T1000 (cell line): ENCODE results near the gene FHIT.
"Not testable (repeated sequence)": the region's sequence is repeated elsewhere in the genome, so short reads cannot be mapped to it uniquely, and the experiment has no call there.

Experiments used
- DNase-seq: peaks from one replicate; lab custom pipeline; 2025; ENCODE audit warnings: mixed read lengths; lab: John Stamatoyannopoulos, UW

FHIT gene

DNA sequence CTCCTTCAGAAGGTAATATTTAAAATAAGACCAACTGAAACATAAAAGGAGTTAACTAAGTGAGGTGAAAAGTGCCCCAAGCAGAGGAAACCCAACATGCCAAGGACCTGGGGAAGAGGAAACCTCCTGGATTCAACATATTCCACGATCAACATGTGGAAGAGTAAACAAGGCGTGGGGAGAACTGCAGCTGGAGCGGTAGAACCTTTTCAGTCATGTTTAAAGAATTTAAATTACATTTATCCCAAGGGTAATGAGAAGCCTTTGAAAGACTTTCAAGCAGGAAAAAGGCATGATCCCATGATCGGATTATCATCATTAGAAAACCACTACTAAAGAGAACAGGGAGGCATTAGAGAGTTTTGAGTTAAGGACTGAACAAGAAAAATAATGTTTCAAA lies 330.7 kb downstream of the FHIT start:
- DNase-seq, result no peak

DNA sequence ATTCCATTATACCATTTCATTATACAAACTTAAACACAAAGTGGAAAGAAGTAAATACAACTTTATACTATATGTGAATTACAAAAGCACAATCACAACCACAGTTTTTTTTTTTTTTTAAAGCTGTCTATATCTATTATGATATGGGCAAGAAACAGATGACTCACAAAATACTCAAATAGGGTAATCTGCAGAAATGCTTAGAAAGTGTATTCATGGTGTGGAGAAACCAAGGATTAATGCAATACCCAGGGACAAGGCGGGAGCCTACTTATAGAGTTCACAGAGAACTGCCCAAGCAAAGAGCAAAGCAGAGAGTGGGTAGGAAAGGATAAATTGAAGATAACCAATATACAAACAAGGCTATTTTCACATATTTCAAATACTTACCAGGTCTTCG lies 332.0 kb downstream of the FHIT start:
- no peak for DNase-seq

DNA sequence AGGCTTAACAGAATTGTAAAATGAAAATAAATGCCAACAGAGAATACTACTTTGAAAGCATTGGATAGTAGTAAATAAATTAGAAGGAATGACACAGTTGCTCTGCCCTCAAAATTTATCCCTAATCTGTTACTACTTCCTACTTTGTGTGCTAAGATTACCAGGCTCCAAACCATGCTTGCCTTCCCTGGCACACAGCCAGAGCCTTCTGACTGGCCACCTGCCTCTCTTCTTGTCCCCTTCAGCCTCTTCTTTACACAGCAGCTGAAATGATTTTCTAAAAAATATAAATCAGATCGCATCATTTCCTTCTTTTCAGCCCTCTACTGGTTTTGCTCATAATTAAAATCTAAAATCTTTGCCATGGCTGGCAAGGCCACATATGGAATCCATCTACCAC lies 334.1 kb downstream of the FHIT start:
- DNase-seq, result no peak

DNA sequence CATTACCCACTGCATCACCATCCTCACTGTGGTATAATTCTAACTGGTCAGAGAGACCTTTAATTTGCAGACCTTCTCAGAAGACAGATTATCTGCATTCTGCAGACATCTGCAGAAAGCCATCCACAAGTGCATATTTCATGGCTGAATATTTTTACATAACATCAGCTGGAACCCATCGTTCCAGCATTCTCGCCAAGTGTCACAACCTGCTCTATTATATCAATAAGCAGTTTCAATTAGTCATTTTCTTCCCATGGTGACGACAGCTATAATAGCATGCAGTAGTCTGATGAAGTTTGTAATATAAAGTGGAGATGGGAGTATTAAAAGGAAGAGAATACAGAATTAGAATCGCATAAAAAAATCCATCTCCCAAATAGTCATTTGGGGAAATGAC lies 334.7 kb downstream of the FHIT start:
- DNase-seq, result no peak

DNA sequence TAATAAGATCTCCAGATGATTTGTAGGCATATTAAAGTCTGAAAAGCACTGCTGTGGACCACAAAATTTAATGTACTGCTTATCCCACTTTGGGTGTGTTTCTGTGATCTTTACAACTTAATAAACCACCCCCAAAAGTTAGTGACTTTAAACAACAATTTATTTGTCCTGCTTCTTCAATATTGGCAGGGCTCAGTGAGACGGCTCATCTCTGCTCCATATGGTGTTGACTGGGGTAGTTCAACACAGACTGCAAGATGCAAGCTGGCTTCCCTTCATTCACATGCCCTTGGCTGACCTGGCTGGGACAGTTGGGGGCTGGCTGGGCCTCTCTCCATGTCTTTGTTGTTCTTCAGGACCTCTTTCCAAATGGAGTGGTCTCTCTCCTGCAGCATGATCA lies 337.8 kb downstream of the FHIT start:
- DNase-seq, result no peak

DNA sequence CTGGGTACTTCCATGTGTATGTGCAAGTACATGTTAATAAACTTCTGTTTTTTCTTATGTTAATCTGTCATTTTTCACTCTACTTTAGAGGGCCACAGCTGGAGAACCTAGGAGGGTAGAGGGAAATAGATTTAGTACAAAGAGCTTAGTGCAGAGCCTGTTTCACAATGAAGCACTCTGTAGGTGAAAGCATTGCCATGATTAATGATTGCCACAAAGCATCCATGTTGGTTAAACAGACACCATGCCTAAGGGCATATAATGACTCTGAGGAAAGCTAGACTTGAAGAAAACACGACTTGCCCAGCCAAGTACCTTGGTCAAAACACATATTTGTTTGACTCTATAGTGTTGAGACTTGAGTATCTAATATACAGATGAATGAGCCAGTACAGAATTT lies 338.4 kb downstream of the FHIT start:
- no peak for DNase-seq

DNA sequence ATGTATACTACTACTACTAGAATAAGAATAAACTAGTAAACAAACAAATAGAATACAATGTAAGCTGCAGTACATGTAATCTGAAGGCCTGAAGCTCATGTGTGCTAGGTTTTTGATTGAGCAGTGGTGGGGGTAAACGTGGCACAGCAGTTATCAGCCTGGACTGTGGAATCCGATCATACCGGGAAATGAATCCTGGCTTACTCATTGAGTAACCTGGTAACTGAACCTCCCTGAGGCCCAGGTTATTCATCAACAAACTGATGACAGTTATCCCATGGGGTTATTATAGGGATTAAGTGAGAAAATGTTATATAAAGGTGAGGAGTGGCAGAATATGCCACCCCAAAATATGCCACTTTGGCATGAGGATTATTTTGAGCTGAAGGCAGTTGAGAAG lies 339.1 kb downstream of the FHIT start:
- DNase-seq, result no peak

DNA sequence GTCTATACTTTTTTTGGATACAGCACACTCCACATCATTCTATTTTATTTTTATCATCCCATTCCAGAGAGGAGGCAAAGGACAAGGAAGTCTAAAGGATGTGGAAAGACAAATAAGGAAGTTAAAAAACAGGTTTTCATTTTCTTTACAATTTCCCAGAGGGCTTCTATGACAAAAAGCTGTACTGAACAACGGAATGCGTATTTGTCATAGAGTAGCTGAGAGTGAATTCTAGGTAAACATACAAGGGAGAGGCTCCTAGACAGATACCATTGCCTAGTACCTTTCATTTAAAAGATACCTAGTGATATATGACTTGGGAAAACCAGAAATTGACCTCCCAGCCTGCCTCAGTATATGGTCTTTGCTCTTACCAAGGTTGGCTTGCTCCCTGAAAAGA lies 341.7 kb downstream of the FHIT start:
- DNase-seq, result no peak

DNA sequence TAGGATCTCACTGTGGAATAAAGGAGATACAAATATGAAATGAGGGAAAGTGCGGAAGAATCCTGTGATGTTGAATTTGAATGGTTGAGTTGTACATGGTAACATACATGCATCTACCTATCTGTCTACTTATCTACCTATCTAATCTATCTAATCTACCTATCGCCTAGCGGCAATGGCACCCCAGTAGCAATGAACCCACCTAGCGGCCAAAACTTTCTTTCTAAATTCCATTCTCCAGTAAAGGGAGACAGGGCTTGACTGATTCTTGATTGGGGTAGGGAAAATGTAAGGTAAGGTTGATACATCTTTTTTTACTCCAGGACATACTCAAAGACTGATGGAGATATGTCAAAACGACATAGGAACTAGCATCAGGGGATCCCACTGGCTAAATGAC lies 345.0 kb downstream of the FHIT start:
- DNase-seq, result no peak

DNA sequence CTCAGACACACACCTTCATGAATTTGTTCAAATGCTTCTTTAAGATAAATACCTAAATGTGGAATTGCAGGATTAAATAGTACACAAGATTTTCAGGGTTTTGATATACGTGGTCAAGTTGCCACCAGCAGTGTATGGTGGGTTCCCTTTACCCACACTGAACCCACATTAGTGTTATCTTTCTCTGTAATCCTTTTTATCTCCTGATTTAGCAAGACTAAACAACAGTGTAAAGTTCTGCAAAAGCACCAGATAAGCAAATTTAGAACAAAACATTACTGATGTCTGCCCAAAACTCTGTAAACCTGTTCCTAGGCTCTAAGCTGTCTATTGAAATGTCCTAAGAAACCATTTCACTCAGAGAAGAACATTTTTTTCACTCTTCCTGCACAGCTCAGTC lies 352.9 kb downstream of the FHIT start:
- no peak for DNase-seq

DNA sequence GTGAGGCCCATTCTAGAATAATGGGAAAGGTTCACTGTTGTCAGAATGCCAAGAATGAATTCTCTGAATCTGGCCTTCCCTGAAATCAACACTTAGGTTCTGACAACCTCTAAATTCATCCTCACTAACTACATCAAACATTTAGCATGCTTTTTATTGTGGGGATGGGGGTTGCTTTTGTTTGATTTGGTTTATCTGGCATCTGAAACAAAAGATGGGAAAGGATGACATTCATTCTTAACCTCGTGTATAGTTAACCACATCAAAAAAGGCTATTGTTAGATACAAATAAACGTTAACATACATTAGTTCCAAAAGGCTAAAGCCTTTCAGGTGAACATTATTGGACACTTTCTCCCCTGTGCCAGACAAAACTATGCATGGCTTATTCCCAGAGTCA lies 357.3 kb downstream of the FHIT start:
- DNase-seq, result no peak

DNA sequence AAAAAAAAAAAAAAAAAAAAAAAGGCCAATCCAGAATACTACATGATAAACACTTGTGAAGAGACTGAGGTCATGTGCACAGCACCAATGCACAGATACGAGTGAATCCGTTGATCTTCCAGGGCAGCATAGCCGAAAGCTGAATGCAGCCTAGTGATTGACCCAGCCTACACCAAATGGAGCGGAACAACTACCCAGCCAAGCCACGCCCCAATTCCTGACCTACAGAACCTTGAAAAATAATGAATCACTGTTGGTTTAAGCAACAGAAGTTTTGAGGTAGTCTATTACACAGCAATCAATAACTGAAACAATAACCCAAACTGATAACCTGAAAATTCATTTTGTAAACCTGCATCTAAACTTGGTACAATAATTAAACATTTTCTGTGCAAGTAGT lies 361.0 kb downstream of the FHIT start:
- DNase-seq, result no peak

DNA sequence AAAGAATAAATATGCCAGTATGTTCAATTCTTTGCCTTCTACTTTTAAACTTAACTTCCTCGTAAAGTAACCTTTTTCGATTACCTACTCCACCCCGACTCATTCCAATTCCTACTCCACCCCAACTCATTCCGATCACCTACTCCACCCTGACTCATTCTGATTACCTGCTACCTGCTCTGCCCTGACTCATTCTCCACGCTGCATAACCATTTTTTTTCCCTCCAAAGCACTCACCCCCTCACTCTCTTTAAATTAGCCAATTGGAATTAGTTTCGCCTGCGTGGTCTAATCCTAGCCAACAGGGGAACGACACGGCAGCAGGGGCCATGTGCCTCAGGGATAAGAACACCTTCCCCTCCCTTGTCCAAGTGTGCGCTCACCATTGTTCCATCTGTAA lies 362.3 kb downstream of the FHIT start:
- not testable (repeated sequence) for DNase-seq

DNA sequence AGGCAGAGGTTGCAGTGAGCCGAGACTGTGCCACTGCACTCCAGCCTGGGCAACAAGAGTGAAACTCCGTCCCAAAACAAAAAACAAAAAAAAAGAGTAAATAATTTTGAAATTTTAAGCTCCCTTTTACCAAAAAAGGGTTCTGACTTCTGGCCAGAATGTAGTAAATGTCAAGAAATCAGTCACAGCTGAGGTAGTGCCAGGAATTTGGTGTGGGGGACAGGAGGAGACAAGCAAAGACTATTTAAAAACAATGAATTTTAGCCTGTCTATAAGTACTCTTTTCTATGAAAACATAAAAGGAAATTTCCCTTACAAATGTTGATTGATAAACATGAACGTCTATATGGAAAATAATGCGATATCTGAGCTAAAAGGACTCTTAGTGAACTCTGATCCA lies 363.7 kb downstream of the FHIT start:
- no peak for DNase-seq

DNA sequence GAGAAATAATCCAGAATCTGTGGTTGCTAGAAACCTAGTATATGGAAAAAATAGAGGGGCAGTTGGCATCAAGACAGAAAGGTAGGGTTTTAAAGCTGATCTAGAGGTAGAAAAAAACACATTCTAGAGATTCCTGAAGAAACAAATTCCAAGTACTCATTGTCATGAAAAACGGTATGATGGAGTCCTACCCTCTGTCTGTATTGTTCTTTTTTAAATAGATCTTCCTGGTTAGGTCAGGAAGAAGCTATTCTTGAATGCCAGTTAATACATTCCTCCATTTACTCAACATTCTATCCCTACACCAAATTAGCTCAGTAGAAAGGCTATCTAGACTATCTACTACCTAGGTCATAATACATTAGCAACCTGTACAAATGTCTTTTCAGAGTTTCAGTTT lies 364.7 kb downstream of the FHIT start:
- no peak for DNase-seq

DNA sequence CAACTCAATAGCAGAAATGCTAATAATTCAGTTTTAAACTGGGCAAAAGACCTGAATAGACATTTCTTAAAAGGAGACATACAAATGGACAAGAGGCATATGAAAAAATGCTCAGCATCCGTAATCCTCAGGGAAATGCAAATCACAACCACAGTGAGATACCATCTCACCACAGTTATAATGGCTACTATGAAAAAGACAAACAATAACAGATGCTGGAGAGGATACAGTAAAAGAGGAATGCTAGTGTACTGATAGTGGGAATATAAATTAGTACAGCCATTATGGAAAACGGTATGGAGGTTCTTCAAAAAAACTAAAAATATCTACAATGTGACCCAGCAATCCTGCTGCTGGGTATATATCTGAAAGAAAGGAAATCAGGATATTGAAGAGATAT lies 367.2 kb downstream of the FHIT start:
- no peak for DNase-seq

DNA sequence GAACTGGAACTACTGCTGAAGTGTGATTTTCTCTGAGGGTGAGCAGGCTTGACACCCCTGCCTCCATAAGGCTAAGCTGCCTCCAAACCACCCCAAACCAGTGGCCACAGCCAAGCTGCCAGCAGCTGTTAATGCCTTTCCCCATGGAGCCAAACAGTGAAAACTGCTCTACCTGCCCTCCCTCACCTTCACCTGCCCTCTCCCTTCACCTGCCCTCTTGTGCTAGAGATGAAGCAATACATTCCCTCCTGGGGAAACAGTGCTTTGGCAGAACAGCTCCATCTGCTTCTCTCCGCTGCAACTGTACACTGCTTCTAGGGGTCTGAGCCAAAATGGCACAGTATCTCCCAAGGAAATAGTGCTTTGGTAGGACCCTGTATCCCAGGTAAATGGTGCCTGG lies 374.1 kb downstream of the FHIT start:
- DNase-seq, result no peak

DNA sequence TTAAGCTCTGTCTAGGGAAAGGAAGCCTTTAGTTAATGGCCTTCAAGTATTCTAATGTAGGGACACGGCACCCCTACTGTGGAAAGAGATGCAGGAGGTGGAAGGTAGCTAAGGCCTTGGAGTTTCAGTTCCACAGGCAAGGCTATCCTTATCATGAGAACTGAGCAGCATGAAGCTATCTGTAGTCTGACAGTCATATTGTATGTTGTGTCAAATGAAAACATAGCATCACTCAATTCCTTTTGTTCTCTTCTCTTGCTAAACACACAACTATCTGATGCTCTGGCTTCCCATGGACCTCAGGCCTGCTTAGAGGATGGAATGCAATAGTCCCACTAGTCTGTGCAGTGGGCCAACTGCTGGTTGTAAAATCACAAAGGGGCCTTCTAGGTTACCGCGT lies 380.9 kb downstream of the FHIT start:
- no peak for DNase-seq

DNA sequence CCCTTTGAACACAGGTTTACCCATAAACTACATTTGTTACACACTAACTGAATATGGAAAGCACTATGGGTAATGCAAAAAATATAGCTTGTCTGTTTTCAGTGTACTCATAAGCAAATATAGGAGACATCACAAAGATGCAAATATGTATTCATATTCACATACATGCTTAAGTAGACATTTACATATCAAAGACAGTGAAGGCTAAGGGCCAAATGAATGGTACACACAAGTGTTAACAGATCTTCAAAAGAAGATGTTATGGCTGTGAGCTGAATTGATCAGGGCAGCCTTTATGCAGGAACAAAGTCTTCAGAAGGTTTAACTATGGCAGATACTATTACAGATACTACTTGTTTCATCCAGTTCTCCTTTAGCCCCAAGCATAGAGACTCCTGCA lies 384.1 kb downstream of the FHIT start:
- DNase-seq, result no peak

DNA sequence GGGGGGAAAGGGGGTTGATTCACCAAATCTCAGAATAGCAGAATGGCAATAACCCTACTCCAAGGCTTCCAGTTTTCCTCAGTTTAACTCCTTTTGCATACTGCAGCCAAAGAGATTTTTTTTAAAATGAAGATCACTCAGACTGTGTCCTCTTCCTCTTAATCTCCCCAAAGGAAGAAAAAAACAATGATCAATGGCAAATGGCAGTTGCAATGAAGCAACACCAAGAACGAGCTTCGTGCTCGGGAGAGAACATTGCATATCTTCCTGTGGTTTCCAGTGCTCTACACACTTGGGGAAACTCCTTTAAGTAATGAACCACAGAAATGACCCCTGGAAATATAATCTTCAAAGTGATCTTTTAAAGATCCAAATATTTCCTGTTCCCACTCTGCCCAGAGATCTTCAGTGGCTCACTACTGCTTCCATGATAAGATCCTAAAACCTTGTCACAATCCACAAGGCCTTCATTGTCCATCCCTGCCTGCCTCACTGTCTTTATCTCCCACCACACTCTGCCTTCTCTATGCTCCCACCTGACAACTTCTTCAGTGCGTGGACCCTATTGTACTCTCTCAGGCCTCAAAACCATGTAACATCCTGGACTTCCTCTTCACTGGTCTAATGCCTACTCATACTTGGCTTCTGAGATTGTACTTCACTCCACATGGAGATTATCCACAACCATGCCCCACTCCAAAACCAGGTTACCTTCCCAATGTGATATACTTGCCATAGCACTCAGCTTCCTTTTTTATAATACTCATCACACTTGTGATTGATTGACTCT lies 394.8 kb downstream of the FHIT start:
- DNase-seq, result no peak

DNA sequence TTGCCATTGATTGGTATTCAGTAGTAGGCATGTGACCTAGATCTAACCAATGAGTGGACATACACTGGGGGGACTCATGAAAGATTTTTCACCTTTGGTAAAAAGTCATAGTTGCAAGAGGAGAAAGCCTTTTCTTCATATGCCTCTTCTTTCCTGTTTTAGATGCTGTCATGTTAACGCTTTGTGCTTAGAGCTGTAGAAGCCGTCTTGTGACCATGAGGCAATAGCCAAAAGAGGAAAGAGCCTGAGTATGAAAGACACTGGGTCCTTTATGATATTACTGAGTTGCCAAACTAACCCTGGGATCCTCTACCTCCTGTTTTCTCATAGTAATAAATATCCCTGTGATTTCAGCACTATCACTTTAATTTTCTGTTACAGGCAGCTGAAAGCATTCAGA lies 396.0 kb downstream of the FHIT start:
- no peak for DNase-seq

DNA sequence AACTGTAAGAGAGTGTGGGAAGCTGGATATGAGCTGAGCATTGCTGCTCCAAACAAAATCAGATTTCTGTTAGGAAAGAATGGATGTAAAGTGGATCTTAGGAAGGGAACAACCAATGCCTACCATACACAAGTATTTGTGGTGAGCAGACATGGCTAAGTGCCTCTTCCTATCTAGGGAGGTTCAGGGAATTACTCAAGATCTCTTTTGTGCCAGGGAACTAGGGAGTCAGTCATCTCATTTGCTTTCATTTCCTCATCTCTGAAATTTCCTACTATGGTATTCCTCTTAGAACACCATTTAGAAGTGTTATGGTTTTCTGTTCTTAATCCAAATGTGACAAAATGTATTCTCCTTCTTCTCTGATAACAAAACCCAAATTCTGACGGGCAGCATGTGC lies 396.5 kb downstream of the FHIT start:
- DNase-seq, result no peak

DNA sequence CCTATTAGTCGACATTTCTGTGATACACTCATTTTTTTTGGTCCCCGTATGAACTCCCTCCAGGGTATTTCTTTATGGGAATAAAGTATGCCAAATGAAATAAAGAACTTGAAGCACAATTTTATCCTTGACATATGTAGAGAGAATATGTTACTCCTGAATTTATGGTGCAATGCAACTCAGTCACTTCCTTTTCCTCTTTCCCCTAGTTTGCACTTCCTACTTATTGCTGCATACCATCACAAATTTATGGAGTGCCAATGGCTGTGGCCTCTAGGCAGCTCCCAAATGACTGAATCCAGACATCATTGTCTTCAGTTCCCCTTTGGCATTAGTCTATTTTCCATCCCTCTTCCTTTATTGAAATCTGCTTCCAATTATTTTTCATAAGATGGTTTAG lies 403.5 kb downstream of the FHIT start:
- no peak for DNase-seq

DNA sequence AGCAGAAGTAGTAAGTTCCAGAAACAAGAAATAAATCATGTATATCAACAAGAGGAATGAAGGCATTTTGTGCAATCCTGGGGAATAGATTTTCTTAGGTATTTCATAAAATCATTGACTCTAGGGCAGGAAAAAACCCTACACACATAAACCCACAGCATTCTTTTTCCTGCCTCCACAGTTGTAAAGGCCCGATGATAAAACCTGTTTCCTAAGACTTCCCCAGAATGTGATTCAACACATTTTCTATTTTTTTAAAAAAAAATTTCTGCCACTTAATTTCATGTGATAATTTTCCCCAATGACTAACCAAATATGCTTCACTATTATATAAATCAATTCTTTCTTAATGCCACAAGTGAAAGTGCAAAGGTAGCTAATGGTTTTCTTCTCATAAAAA lies 407.0 kb downstream of the FHIT start:
- DNase-seq, result no peak

DNA sequence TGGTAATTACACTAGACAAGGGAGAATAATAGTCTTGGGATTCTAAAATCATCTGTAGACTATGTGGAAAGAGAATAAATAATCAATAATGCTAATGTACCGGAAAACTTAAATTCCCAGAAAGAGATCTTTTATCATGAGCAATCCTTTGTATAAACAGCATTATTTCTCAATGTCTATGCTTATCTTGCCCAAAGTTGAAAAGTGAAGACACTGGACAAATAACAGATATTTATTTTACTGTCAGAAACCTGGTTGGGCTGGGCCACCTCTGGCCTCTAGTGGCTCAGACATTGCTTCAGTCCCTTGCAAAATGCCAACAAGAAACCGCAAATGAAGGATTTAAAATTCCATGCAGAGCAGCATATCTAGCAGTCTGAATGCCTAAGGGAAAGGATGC lies 409.9 kb downstream of the FHIT start:
- peak; percentile 40 for DNase-seq
